Mesodermal cell (in vitro differentiated cells): Measurements from ENCODE around the gene ZNF607. TPM values are rescaled to one million over a fixed set of nuclear protein-coding genes. Genes with fewer than 3 reads are reported as not detected.
"Not testable (repeated sequence)": the region's sequence is repeated elsewhere in the genome, so short reads cannot be mapped to it uniquely, and the experiment has no call there.

Experiments used
- H3K27ac ChIP-seq: 2 replicates; pipeline ENCODE4 v1.7.0; 2013; ENCODE audit warnings: mild to moderate bottlenecking, low read depth, low read length, moderate library complexity; ENCODE audit not compliant: severe bottlenecking
- H3K36me3 ChIP-seq: 2 replicates; pipeline ENCODE4 v1.7.1; 2013; ENCODE audit warnings: mild to moderate bottlenecking, low read length, moderate library complexity; ENCODE audit not compliant: control insufficient read depth, insufficient read depth
- H3K4me1 ChIP-seq: one replicate; pipeline ENCODE4 v1.7.1; 2013; ENCODE audit warnings: mild to moderate bottlenecking, low read length; ENCODE audit not compliant: insufficient read depth, control insufficient read depth, poor library complexity, severe bottlenecking
- H3K4me3 ChIP-seq: 2 replicates; pipeline ENCODE4 v1.7.0; 2013; ENCODE audit warnings: low read length, control low read depth, mild to moderate bottlenecking; ENCODE audit not compliant: insufficient read depth, poor library complexity, severe bottlenecking; ENCODE audit errors: extremely low read depth
- H3K9me3 ChIP-seq: 2 replicates; pipeline ENCODE4 v1.7.1; 2013; ENCODE audit warnings: mild to moderate bottlenecking, low read length, moderate library complexity; ENCODE audit not compliant: control insufficient read depth
- WGBS, 2 experiments: methylation state at CpG; one replicate each; pipeline ENCODE4 v1.1.5; 2013; ENCODE audit warnings: missing lambda C conversion rate in 2 of 2; ENCODE audit not compliant: insufficient coverage in 2 of 2; 5-methylcytosine and 5-hydroxymethylcytosine counted together
- polyA plus RNA-seq, 2 experiments: library from polyadenylated mRNA; stranded (reverse); fragments of 50-300 nt; gene quantifications; one replicate each; pipeline ENCODE4 v1.2.3, GENCODE V29; 2013

Gene ZNF607
- 7.7 TPM for polyA plus RNA-seq (2013, experiment 1 of 2)
- 7.6 TPM for polyA plus RNA-seq (2013, experiment 2 of 2)

DNA sequence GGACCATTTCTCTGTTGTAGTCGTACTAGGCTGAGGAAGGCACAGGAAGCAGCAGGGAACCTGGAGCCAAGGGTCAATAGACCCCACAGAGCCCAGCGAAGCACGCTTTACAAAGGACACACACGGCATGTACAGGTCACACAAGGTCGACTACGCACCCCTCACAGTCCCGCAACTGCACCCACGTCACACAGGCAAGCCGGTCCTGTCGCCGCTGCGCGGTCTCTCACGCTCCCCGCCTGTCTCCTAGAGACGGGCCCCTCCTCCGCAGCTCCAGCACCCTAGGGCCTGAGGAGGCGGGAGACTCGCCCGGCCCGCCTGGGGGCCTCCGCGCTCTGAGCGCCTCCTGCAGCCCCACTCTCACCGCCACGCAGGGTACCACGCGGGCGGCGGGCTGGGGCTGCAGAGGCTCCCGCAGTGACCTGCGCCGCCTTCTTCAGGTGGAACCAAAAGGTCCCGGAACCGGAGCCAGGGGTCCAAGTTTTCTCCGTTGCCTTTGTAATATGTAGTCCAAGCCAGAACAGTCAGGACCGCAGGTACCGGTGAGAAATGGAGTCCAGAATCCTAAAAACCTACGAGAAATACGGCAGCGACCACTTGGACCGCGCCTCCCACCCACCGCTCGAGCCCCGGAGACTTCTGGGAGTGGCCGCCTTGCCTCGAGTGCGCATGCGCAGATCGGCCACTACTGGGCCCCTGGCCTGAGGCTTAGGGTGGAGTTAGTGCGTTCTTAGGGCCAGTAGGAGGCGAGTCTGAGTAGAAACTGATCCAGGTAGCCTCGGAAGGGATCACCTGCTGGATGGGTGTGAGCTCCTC lies at the start of gene ZNF607:
Gene ZNF607, minus strand, starts transcription at position 651 of the 816 bp plus-strand sequence. CDS start 8,143 bp downstream, outside the sequence.
- Histone ChIP-seq H3K4me3 (peak within 1 kb of the TSS; percentile 93), H3K27ac (peak within 1 kb of the TSS; percentile 54), H3K36me3 (peaks cover 23% of the 10 kb centered on the region), H3K9me3 (peaks cover 7% of the 10 kb centered on the region), H3K4me1 (no peaks in the 10 kb centered on the region)
- whole genome bisulfite sequencing, 2 experiments = 0% methylated on average over 42 of the region's 54 CpGs

- Histone ChIP-seq H3K4me3 (no peak overlapping the region), H3K9me3 (no peaks in the 10 kb centered on the region), H3K4me1 (no peaks in the 10 kb centered on the region), H3K27ac (no peak overlapping the region), H3K36me3 (peaks cover 14% of the 10 kb centered on the region)
- WGBS, 2 experiments = no CpG with 5 or more reads among the region's 1 CpG
These were observed 43.9 kb upstream of the ZNF607 start for GRCh38 chr19:37763488-37763887.

- H3K4me3 ChIP-seq, H3K27ac ChIP-seq, H3K36me3 ChIP-seq, H3K4me1 ChIP-seq, H3K9me3 ChIP-seq: not testable (repeated sequence)
- WGBS, 2 experiments = no CpG with 5 or more reads among the region's 4 CpGs
These were observed 38.1 kb upstream of the ZNF607 start for GRCh38 chr19:37757683-37758082.

- Histone ChIP-seq H3K36me3 (peaks cover 19% of the 10 kb centered on the region), H3K27ac (no peak overlapping the region), H3K4me1 (no peaks in the 10 kb centered on the region), H3K9me3 (peaks cover 46% of the 10 kb centered on the region), H3K4me3 (no peak overlapping the region)
- no CpG with 5 or more reads among the region's 5 CpGs for WGBS, 2 experiments
These were observed 18.8 kb upstream of the ZNF607 start for GRCh38 chr19:37738371-37738770.

DNA sequence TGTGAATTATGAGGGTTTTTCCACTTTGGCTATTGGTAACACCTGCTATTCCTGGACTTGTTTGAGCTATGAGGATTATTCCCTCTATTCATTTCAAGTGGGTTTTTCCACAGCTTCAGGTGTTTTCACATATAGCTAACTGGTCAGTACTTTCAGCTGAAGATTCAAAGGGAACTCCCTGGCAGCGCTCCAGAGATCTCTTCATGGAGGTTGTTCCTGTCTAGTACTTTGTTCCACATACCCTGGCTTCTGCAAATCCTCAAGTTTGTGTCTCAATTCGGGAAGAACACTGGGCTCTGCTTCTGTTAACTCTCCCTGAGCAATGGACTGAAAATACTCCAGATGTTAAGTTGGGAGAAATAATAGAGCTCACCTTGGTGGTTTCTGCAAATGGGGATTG lies 5.6 kb upstream of the ZNF607 start:
- peaks cover 6% of the 10 kb centered on the region for H3K9me3 ChIP-seq
- H3K27ac ChIP-seq = no peak overlapping the region
- H3K4me1 ChIP-seq = no peaks in the 10 kb centered on the region
- no peaks in the 10 kb centered on the region for H3K36me3 ChIP-seq
- H3K4me3 ChIP-seq = no peak overlapping the region
- WGBS, 2 experiments = 80% methylated on average over 1 of the region's 2 CpGs

DNA sequence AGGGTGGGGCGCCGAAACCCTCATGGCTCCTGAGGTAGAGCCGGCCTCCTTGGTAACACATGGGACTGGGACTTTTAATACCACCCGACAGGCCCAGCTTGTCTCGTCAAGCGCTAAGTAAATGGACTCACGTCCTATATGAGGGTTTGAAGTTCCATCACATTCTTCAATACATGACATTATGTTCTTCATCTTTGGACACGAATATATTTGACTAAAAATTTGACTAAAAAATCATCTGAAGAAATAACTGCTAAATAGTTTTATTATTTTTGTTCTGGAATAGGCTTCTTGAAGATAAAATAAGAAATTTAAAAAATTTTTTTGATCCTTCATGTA lies 335 bp upstream of the ZNF607 start:
- WGBS, 2 experiments = 8 to 20% methylated on average over 2 of the region's 8 CpGs
- H3K4me1 ChIP-seq = no peaks in the 10 kb centered on the region

DNA sequence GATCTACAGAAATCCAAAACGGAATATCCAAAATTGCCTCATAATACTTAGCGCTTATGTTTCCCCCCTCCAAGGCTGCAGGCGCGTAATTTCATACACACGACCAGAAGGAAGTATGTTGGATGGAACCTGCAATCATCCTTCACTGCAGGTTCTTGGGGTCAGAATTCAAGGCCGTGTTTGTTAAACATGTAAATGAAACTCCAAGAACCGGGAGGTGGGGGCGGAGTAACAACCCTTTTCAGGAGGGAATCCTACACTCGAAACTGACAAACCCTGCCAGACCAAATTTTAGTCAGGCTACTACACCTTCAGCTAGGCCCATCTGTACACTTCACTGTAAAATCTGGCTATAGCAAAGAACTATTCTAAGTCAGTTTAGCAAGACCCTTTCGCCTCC lies 1.3 kb downstream of the ZNF607 start:
- Histone ChIP-seq H3K4me3 (peak overlapping the region; percentile 93), H3K36me3 (peaks cover 24% of the 10 kb centered on the region), H3K27ac (no peak overlapping the region), H3K4me1 (no peaks in the 10 kb centered on the region), H3K9me3 (peaks cover 7% of the 10 kb centered on the region)
- 48 to 62% methylated on average over 4 to 9 of the region's 10 CpGs for WGBS, 2 experiments

More for the DNA sequence above, 335 bp upstream of the ZNF607 start:
- Histone ChIP-seq H3K36me3 (peaks cover 17% of the 10 kb centered on the region), H3K9me3 (peaks cover 7% of the 10 kb centered on the region), H3K4me3 (peak overlapping the region; percentile 93), H3K27ac (no peak overlapping the region)

GRCh38 chr19:37716140-37716539 lies 3.4 kb downstream of the ZNF607 start:
- Histone ChIP-seq H3K36me3 (peaks cover 39% of the 10 kb centered on the region), H3K4me1 (no peaks in the 10 kb centered on the region), H3K9me3 (peaks cover 7% of the 10 kb centered on the region), H3K4me3 (no peak overlapping the region), H3K27ac (no peak overlapping the region)
- WGBS, 2 experiments = 89% methylated on average over 1 of the region's 2 CpGs

DNA sequence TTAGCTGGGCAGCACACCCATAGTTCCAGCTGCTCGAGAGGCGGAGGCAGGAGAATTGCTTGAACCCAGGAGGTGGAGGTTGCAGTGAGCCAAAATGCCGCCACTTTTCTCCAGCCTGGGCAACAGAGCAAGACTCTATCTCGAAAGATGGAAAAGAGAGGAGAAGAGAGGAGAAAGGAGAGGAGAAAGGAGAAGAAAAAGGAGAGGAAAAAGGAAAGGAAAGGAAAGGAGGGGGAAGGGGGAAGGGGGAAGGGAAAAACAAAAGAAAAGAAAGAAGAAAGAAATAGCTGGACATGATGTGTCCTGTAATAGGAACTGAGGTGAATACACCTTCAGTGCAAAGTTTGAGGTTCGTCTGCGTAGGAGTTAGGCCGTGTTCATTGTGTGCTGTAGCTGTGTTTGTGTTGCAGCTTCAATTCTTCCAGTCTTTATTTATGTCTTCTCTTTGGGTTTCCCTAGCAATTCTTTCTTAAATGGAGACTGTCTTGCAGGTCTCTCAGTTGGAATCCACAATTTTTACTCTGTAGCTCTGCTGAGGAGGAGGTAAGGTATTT lies 13.4 kb downstream of the ZNF607 start:
- 91 to 92% methylated on average over 2 to 7 of the region's 7 CpGs for WGBS, 2 experiments
- peaks cover 4% of the 10 kb centered on the region for H3K9me3 ChIP-seq
- H3K36me3 ChIP-seq = peaks cover 81% of the 10 kb centered on the region
- no peaks in the 10 kb centered on the region for H3K4me1 ChIP-seq
- no peak overlapping the region for H3K27ac ChIP-seq
- no peak overlapping the region for H3K4me3 ChIP-seq

GRCh38 chr19:37699057-37699456 lies 20.5 kb downstream of the ZNF607 start:
- peaks cover 26% of the 10 kb centered on the region for H3K9me3 ChIP-seq
- 83 to 90% methylated on average over 3 to 5 of the region's 5 CpGs for WGBS, 2 experiments
- no peak overlapping the region for H3K4me3 ChIP-seq
- H3K4me1 ChIP-seq = no peaks in the 10 kb centered on the region
- peak overlapping the region; percentile 52 for H3K27ac ChIP-seq
- H3K36me3 ChIP-seq = peaks cover 53% of the 10 kb centered on the region

GRCh38 chr19:37698216-37698615 lies 21.3 kb downstream of the ZNF607 start:
- WGBS, 2 experiments = 91 to 100% methylated on average over 4 to 5 of the region's 6 CpGs
- H3K9me3 ChIP-seq = peaks cover 29% of the 10 kb centered on the region

More at GRCh38 chr19:37698216-37698615, 21.3 kb downstream of the ZNF607 start:
- Histone ChIP-seq H3K27ac (peak overlapping the region; percentile 52), H3K36me3 (peaks cover 48% of the 10 kb centered on the region), H3K4me3 (no peak overlapping the region), H3K4me1 (no peaks in the 10 kb centered on the region)
